GM20000 (cell line): ENCODE results near the gene ACAA2.
A peak's percentile ranks its signal among the peaks of the same experiment; 100 is the strongest.
"Not testable (repeated sequence)": the region's sequence is repeated elsewhere in the genome, so short reads cannot be mapped to it uniquely, and the experiment has no call there.

Experiments used
- DNase-seq: peaks from one replicate; pipeline ENCODE4 v3.0.0; 2012; ENCODE audit warnings: low spot score
- TF ChIP-seq, protein P1 (sequence below): IDR thresholded peaks from 2 replicates; pipeline ENCODE4 v1.5.1; 2012; ENCODE audit warnings: mild to moderate bottlenecking, control low read depth; ENCODE audit errors: extremely low read depth, missing control alignments

Gene ACAA2

DNA sequence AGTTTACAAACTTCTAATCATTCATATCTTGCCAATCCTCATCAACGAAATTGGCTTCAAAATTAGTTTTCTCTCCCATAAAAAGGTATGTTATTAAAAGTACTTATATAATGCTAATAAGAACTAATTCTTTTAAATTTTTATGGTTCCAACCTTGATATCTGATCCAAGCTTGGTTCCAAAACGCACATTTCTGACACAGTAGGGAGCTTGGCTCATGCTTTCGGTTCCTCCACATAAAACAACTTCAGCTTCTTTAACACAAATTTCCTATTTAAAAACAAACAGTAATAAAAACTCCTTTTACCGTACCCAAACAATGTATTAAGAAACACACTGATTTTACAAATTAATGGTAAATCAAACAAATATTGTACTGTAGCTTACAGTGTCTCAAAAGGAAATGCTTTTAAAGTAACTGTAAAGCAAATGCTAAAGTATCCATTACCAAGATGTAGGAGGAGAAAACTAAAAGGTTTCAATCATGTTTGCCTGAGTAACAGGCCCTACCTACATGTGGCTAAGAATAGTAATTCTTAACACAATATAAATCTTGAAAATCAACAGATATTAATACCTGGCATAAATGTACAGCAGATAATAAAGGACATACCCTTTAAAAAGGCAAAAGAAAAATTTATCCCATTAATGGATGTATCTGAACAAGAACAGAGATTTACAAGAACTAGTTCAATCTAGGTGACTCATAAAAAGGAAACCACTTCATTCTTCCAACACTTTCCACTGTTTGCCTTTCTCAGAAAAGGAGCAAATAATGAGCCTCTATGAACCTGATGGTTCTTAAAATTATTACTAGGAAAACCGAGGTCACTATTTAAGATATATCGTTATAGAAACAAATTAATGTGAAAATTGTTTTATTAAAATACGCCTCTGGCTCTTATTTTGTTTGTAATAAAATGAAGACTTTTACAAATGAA lies 17.5 kb downstream of the ACAA2 start:
- DNase-seq = no peak
- TF ChIP-seq, protein P1, sequence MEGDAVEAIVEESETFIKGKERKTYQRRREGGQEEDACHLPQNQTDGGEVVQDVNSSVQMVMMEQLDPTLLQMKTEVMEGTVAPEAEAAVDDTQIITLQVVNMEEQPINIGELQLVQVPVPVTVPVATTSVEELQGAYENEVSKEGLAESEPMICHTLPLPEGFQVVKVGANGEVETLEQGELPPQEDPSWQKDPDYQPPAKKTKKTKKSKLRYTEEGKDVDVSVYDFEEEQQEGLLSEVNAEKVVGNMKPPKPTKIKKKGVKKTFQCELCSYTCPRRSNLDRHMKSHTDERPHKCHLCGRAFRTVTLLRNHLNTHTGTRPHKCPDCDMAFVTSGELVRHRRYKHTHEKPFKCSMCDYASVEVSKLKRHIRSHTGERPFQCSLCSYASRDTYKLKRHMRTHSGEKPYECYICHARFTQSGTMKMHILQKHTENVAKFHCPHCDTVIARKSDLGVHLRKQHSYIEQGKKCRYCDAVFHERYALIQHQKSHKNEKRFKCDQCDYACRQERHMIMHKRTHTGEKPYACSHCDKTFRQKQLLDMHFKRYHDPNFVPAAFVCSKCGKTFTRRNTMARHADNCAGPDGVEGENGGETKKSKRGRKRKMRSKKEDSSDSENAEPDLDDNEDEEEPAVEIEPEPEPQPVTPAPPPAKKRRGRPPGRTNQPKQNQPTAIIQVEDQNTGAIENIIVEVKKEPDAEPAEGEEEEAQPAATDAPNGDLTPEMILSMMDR = no peak

DNA sequence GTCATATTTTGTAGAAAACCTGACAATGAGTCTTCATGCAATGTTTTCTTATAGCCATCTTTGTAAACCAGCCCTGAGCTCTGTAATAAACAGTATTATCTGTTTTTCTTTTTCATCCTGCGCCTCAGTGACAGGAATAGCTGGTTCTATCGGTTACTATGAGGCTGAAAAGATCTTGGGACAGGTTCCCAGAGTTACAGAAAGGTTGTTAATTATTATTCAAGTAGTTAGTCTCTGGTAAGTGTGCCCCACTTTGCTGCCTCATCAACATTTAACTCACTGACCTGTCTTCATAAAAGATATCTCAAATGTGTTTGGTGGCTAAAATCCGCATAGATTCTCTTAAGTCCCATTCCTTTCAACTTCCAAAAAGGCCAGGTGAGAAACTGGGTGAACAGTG lies 18.6 kb downstream of the ACAA2 start:
- no peak for DNase-seq
- TF ChIP-seq, protein P1 = no peak

DNA sequence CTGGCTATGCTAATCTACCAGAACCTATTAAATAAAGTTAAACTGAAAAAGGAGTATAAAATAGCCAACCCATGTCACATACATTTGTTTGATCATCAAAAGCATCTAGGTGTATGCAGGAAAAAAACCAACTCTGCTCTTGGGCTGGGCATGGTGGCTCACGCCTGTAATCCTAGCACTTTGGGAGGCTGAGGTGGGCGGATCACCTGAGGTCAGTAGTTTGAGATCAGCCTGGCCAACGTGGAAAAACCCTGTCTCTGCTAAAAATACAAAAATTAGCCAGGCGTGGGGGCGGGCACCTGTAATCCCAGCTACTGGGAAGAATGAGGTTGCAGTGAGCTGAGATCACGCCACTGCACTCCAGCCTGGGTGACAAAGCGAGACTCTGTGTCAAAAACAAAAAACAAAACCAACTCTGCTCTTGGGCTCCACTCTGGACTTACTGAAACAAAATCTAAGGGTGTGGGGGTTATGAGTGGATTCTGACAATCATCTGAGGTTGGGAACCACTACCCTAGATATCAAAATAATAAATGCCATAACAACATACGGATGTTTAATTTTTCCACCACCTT lies 23.7 kb downstream of the ACAA2 start:
- not testable (repeated sequence) for DNase-seq

DNA sequence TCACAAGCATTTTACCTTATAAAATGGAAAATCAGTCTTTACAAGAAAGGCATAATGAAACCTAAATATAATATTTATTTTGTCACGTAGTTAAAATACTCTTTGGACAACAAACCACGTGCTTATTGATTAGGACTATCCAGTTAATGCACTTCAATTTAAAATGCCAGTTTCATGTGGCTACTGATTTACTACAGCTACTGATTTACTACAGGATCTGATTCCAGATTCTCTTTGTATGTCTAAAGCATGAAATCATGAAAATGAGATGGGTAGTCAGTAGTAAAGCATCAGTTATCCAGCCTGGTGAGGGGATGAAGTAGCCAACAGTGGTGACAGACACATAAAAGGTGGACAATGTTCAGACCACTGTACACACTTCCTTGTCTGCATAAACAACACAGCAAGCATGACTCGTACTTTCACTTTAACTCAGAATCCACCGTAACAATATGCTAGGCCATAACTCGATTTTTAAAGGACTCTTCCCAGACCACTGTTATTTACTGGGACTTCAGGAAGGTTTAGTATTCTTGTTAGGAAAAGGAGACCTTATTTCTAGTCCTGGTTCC lies 24.9 kb downstream of the ACAA2 start:
- DNase-seq = peak; percentile 42
- TF ChIP-seq, protein P1 = no peak

DNA sequence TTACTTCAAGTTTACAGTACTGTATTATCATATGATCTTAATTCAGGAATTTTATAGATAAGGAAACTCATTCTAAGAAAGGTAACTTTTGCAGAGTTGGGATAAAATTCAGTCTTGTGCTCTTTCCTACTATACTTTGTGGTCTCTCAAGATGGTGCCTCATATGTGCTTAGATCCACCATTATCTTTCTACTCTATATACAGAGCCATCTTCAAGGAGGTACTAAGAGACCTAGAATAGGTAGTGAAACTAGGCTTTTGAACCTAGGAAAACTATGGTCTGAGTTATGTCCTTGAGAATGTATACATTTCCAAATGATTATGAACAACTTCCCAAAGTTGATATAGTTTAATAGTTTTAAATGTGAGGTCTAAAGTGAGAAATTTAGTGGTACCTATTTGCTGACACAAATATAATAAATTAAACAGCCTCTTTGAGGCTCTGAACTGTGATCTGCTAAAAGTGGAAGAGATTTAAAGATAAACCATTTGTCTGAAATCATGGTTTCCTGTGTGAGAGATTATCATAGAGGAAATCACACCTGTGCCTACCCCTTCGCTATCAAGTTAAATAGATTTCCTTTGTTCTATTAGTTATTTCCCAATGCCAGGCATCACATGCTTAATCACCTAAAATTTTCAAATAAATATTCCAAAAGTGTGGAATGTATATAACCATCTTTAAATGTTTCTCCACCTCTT lies 27.2 kb downstream of the ACAA2 start:
- TF ChIP-seq, protein P1 = no peak
- DNase-seq = no peak

DNA sequence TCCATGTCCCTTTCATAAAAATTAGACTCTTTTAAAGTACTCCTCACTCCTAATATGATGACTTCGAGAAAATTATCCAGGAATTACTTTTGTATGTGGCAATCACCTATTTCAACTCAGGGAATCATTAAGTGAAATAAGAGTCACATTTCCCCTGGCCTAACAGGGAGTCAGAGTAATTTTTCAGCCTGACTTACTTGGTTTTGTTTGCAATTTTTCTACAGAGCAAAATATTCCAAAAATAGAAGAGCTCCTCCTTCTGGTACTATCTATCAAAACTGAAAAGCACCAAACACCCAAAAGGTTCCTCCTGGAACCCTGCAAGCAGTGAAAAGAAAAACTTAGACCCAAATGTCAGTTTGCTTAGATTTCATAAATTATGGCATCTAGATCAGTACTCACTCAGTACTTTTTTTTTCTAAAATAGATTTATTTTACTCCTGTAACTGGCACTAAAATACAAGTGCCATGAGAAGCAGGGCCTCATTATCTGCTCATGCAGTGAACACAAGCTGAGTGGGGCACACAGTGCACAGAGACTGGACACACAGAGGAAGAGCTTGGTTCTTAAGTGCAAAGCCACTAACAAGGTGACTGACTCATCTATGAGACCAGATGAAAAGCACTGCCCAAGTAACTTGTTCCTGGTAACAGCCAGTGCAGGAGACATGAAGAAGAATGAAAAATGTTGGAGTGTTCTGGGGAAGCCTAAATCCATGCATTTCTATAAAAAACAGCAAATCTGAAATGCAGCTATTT lies 28.7 kb downstream of the ACAA2 start:
- TF ChIP-seq, protein P1 = no peak
- no peak for DNase-seq

DNA sequence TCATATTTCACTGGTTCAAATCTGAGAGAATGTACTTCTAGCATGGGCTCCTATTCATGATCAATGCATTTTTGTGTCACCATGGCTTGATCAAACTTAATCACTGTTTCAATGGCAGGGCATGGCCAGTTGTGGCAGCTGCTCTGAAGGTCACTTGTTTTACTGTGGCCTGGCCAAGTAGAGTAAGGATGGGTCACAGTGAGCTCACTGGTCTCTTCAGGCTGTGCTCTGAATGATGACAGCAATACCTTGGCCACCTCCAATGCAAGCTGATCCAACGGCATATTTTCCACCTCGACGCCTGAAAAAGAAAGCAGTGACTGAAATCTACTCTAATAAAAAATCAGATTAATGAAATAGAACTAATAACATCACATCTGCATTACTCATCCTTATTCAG lies 29.7 kb downstream of the ACAA2 start:
- DNase-seq = not testable (repeated sequence)
